Mammary epithelial cell (primary cell): ENCODE results near the gene FCRL4.

ENCODE experiments used
- CTCF ChIP-seq, 2 donors: IDR thresholded peaks in 1 of 2; conservative IDR thresholded peaks in 1 of 2; 2 replicates each; pipeline ENCODE4 v1.5.1; 2011 to 2012; ENCODE audit warnings: inconsistent platforms in 2 of 2, low read length in 2 of 2, mild to moderate bottlenecking in 2 of 2, control low read depth in 1 of 2, low read depth in 1 of 2; ENCODE audit not compliant: insufficient read depth in 1 of 2; ENCODE audit errors: extremely low read depth in 1 of 2
- EZH2 ChIP-seq: IDR thresholded peaks from 2 replicates; pipeline ENCODE4 v1.6.1; 2012; ENCODE audit warnings: low read length, inconsistent platforms, borderline replicate concordance

GRCh38 chr1:157539568-157539967 lies 58.3 kb downstream of the FCRL4 start:
- TF ChIP-seq CTCF (conservative IDR thresholded peaks at IDR 0.05 in 1 of 2, IDR thresholded peaks at IDR 0.05 in 1 of 2; ENCODE audit: extremely low read depth in 1 of 2, insufficient read depth in 1 of 2, low read depth in 1 of 2, low read length in 2 of 2) (no peak), EZH2 (no peak)
